Fibroblast of pulmonary artery (primary cell): Measurements from ENCODE around the gene CPXM2.

ENCODE experiments used
- DNase-seq: peaks from one replicate; pipeline ENCODE4 v3.0.0-alpha.2; 2010; ENCODE audit warnings: low read depth
- H3K4me3 ChIP-seq: replicated peaks from 2 replicates; pipeline ENCODE4 v1.5.1; 2011; ENCODE audit warnings: low read depth, mild to moderate bottlenecking, control low read depth, low read length, moderate library complexity
- TF ChIP-seq, protein P1 (sequence below): IDR thresholded peaks from 2 replicates; pipeline ENCODE4 v1.5.1; 2011; ENCODE audit warnings: mild to moderate bottlenecking, control low read depth, low read length, inconsistent platforms; ENCODE audit errors: missing control alignments

The CPXM2 gene

DNA sequence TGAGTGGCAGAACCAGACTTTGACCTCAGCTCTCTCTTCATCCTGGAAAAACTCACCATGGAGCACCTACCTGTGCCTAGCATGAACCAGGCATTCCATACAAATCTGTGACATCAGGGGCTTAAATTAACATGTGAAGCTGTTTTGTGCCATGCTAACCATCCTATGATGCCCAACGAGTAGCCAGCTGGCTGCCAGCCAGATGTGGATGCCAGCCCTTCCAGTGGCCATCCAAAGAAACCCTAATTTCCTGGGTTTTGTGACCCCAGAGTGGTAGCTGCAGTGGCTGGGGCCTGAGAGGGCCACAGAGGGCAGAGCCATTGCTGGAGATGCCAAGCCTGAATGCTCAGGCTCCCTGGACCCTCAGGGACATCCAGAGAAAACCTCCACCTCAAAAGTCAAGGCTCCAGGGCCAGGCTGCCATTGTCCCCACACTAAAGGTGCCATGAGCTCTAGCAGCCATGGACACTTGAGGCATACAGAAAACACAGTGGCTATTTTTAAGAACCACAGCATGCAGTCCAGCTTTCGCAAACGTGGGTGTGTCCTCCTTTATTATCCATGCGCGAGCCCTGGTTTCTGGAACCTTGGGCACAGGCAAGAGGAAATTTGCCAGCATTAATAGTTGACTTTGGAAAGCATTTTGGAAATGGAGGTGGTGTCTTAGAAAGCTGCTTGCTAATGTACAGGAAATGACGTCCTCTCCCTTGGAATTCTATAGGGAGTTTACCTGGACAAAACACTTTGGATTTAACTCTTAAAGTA, 6.0 kb downstream of the CPXM2 start:
- H3K4me3 ChIP-seq: no peak overlapping the region
- TF ChIP-seq, protein P1, sequence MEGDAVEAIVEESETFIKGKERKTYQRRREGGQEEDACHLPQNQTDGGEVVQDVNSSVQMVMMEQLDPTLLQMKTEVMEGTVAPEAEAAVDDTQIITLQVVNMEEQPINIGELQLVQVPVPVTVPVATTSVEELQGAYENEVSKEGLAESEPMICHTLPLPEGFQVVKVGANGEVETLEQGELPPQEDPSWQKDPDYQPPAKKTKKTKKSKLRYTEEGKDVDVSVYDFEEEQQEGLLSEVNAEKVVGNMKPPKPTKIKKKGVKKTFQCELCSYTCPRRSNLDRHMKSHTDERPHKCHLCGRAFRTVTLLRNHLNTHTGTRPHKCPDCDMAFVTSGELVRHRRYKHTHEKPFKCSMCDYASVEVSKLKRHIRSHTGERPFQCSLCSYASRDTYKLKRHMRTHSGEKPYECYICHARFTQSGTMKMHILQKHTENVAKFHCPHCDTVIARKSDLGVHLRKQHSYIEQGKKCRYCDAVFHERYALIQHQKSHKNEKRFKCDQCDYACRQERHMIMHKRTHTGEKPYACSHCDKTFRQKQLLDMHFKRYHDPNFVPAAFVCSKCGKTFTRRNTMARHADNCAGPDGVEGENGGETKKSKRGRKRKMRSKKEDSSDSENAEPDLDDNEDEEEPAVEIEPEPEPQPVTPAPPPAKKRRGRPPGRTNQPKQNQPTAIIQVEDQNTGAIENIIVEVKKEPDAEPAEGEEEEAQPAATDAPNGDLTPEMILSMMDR: no peak
- no peak for DNase-seq

DNA sequence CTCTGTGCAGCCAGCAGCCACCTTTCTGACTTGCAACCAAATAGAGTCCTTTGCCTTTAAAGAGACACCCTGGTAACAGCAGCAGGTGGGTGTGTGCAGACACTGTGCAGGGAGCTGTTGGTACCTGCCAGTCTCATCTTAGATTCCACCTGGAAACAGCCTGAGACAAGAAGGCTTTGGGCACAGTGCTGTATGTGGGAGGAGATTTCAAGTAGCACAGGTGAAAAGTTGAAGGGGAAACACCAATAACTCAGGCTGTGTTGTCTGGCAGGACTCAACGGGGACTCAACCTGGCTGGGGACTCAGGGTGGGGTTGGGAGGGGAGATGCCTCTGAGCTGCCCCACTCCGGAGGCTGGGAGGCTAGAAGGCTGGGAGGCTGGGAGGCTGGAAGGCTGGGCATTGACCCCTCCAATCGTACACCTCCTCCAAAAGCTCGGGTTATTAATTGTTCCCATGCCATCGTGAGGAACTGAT, 6.7 kb downstream of the CPXM2 start:
- H3K4me3 ChIP-seq: no peak overlapping the region
- TF ChIP-seq, protein P1: no peak
- DNase-seq: no peak

DNA sequence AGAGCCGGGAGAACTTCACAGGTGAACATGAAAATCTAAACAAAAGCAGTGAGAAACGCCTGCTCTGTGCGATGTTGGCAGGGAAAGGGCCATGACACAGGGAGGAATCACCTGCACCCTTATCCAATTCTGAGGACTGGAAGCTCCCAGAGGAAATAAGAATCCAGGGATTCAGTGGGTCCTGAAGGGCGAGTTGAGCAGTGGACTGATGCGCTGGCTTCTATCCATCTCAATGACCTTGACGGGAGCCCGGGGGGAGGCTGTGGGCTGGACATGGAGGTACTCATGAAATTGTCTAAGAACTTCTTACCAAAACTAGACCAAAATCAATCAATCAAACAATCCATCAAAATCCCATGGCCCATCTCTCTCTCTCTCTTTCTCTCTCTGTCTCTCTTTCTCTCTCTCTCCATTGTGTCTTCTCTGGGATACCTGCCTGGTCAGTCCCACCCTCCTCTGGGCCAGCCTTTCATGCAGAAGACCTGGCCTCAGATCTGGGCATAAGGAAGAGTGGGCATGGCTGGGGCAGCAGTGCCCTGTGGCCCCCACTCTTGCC, 7.2 kb downstream of the CPXM2 start:
- no peak for DNase-seq
- no peak overlapping the region for H3K4me3 ChIP-seq
- TF ChIP-seq, protein P1: no peak

DNA sequence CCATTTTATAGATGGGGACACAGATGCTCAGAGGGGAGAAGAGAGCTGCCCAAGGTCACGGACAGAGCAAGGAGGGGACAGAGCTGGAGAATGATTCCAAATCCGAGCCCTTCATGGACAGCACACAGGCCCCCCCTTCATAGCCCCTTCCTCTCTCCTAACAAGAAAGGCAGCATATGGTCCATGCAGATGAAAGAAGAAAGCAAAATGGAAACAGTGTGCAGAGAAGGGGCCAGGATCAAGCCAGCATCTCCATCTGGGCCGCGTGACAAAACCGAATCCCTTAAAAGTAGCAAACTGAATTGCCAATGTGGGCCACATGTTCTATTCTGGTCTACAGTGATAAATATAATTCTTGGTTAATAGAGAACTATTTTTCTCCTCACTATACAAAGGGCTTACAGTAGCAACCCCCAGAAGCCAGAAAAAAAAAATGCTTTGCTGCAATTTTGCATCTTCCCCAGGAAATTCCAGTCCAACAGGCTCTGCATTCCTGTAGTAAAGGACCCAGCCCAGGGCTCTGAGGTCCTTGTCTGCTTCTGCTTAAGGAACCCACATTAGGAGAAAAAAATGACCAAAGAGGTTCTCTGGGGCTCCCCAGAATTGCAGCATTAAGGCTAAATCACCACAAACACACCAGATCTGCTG, 7.8 kb downstream of the CPXM2 start:
- no peak overlapping the region for H3K4me3 ChIP-seq
- TF ChIP-seq, protein P1: no peak
- DNase-seq: no peak

DNA sequence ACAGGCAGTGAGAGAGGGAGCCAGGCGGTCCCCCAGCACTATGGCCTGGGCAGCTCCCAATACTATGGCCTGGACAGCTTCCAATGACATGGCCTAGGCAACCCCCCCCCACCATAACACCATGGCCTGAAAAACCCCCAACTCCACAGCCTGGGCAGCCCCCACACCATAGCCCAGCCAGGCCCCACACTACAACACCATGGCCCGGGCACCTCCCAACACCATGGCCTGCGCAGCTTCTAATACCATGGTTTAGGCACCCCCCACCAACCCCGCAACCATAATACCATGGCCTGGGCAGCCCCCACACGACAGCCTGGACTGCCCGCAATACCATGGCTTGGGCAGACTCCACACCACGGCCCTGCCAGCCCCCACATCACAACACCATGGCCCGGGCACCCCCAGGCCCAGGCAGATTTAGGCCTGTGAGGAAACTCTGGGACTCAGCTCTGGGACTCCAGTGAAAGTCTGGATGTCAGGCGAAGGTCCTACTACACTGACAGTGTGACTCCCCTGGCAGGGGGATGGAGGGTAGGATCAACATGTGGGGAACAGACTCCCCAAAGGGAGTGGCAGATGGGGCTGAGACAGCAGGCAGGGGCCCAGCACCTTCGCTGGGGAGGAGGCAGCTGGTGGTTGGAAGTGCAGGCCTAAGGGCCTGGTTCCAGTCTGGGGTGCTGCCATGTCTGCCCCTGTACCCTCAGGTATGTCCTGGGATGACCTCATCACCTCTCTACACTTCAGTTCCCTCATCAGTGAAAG, 8.7 kb downstream of the CPXM2 start:
- H3K4me3 ChIP-seq: no peak overlapping the region
- TF ChIP-seq, protein P1: no peak
- no peak for DNase-seq

DNA sequence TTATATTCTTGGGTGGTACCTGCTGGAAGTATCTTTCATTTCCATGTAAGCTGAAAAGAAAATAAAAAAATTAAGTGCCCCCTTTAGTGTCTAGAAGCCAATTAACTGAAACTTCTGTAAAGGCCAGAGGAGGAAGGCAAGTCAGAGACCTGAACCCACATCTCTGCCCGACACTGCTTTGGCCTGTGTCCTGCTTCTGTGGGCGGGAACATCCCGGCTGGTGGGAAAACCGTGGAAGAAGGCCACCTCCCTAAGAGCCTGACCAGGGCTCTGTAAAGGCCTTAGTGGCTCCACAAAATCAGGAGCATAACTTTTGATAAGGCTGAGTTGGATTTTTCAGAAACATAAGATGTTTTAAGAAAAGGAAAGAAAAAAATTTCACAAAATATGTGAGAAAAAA, 9.4 kb downstream of the CPXM2 start:
- no peak for DNase-seq
- TF ChIP-seq, protein P1: no peak
- no peak overlapping the region for H3K4me3 ChIP-seq
